ENCODE data around the gene GTPBP10.

Gene GTPBP10

GRCh38 chr7:90346336-90347125, at the start of gene GTPBP10:
TSS of gene GTPBP10 (plus strand) at chr7:90346716. CDS start at chr7:90346742, 26 bp downstream.
- peak within 1 kb of the TSS; percentile 99 for H3K4me3 ChIP-seq (ENCODE audit: low read depth, low read length)
- in situ Hi-C loops (cut with HindIII; ENCODE audit: low sequenced_read_pairs) = no loop called here
- peak; percentile 97 for DNase-seq (ENCODE audit: low read depth, low spot score)
- TF ChIP-seq CTCF (IDR thresholded peaks at IDR 0.05; ENCODE audit: low read depth, low read length) = peak; percentile 81

- peak; percentile 87 for TF ChIP-seq CTCF (IDR thresholded peaks at IDR 0.05; ENCODE audit: low read depth, low read length)
- in situ Hi-C loops (cut with HindIII; ENCODE audit: low sequenced_read_pairs) = no loop called here
- DNase-seq (ENCODE audit: low read depth, low spot score) = peak; percentile 63
- H3K4me3 ChIP-seq (ENCODE audit: low read depth, low read length) = no peak overlapping the region
Observed at GRCh38 chr7:90298145-90299038, 48.1 kb upstream of the GTPBP10 start.

- H3K4me3 ChIP-seq (ENCODE audit: low read depth, low read length) = no peak overlapping the region
- DNase-seq (ENCODE audit: low read depth, low spot score) = no peak
- in situ Hi-C loops (cut with HindIII; ENCODE audit: low sequenced_read_pairs) = no loop called here
- TF ChIP-seq CTCF (IDR thresholded peaks at IDR 0.05; ENCODE audit: low read depth, low read length) = no peak
Observed at GRCh38 chr7:90303241-90303640, 43.3 kb upstream of the GTPBP10 start.

GRCh38 chr7:90309872-90310271, 36.6 kb upstream of the GTPBP10 start:
- TF ChIP-seq CTCF (IDR thresholded peaks at IDR 0.05; ENCODE audit: low read depth, low read length) = no peak
- in situ Hi-C loops (cut with HindIII; ENCODE audit: low sequenced_read_pairs) = no loop called here
- no peak overlapping the region for H3K4me3 ChIP-seq (ENCODE audit: low read depth, low read length)
- no peak for DNase-seq (ENCODE audit: low read depth, low spot score)

GRCh38 chr7:90311175-90311574, 35.3 kb upstream of the GTPBP10 start:
- in situ Hi-C loops (cut with HindIII; ENCODE audit: low sequenced_read_pairs) = no loop called here
- no peak for DNase-seq (ENCODE audit: low read depth, low spot score)
- no peak for TF ChIP-seq CTCF (IDR thresholded peaks at IDR 0.05; ENCODE audit: low read depth, low read length)
- H3K4me3 ChIP-seq (ENCODE audit: low read depth, low read length) = no peak overlapping the region

- in situ Hi-C loops (cut with HindIII; ENCODE audit: low sequenced_read_pairs) = no loop called here
- H3K4me3 ChIP-seq (ENCODE audit: low read depth, low read length) = no peak overlapping the region
- DNase-seq (ENCODE audit: low read depth, low spot score) = no peak
- TF ChIP-seq CTCF (IDR thresholded peaks at IDR 0.05; ENCODE audit: low read depth, low read length) = peak; percentile 33
Observed at GRCh38 chr7:90312745-90313144, 33.8 kb upstream of the GTPBP10 start.
